ENCODE measurements around the gene EMC9. TPM values are rescaled to one million over a fixed set of nuclear protein-coding genes. Genes with fewer than 3 reads are reported as not detected.

The EMC9 gene
- polyA plus RNA-seq, 3 donors from 2014 or later, result 14.2 to 19.0 (median 17.6) TPM

DNA sequence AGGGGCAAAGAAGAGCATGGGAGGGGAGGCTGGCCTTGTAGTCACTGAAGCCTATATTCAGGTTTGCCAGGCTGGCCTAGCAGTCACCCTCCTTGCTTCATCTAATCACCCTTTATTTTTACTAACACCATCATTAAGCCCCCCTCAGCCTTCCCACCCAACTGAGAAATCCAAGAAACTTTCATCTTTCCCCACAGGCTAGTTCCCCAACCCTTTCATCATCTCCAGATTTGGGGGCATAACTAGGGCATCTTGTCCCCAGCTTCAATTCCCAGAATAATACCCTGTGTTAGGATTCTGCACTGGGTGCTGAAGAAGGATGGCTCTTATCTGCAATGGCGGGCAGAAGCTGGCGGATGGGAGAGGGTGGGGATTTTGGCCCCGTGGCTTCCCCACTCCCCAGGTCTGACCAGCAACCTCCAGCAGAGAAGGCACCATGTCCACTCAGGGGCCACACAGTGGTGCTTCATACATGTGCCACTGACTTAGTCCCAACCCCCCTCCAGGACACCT lies 40.4 kb downstream of the EMC9 start:
- H3K4me3 Mint-ChIP-seq, result no peak overlapping the region
- H3K9me3 Mint-ChIP-seq, result no peaks in the 10 kb centered on the region
- peaks cover 0 to 3% of the 10 kb centered on the region in 2 donors for H3K4me1 Mint-ChIP-seq
- peaks cover 7 to 35% (median 19%) of the 10 kb centered on the region in 3 donors for H3K36me3 Mint-ChIP-seq
- peaks cover 0 to 2% (median 0%) of the 10 kb centered on the region in 3 donors for H3K27me3 Mint-ChIP-seq (ENCODE audit: low read depth in 3 of 3)
- no peak for DNase-seq
- no peak overlapping the region for H3K27ac Mint-ChIP-seq

DNA sequence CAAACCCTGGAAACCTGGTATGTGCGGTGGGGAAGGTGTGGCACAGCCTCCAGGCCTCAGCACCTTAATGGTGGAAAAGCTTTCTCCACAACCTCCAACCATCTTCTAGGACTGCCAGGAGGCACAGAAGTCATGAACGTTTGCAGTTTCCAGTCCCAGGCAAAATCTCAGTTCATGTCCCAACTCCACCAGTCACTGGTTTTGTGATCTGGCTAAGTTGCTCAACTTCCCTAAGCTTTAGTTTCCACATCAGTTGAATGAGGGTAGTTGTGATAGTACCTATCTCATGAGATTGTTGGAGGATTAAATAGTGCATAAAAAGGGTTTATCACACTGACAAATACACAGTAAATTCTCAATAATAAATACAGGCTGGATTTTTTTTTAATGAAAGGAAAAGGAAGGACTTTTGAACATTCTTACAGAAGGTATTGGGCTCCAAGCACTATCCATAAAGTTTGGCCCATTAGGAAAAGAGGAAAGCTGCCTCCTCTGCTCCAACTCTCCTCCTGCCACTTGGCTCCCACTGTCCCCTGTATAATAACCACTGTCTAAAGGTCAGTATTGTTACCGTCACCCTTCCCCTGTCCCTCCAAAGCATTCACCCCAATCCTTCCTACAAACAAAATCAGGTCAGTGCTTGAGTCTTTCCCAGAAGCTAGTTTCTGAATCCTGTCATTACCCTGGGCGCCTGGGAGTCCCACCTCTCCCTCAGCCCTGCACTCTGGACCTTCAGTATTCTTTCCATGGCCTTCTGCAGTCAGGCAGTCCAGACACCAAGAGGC lies 41.0 kb downstream of the EMC9 start:
- H3K4me1 Mint-ChIP-seq, result peaks cover 6 to 8% of the 10 kb centered on the region in 2 donors
- H3K36me3 Mint-ChIP-seq, result peaks cover 7 to 35% (median 19%) of the 10 kb centered on the region in 3 donors
- no peak overlapping the region for H3K4me3 Mint-ChIP-seq
- no peaks in the 10 kb centered on the region for H3K9me3 Mint-ChIP-seq
- DNase-seq, result no peak
- peaks cover 0 to 2% (median 0%) of the 10 kb centered on the region in 3 donors for H3K27me3 Mint-ChIP-seq (ENCODE audit: low read depth in 3 of 3)
- H3K27ac Mint-ChIP-seq, result no peak overlapping the region

DNA sequence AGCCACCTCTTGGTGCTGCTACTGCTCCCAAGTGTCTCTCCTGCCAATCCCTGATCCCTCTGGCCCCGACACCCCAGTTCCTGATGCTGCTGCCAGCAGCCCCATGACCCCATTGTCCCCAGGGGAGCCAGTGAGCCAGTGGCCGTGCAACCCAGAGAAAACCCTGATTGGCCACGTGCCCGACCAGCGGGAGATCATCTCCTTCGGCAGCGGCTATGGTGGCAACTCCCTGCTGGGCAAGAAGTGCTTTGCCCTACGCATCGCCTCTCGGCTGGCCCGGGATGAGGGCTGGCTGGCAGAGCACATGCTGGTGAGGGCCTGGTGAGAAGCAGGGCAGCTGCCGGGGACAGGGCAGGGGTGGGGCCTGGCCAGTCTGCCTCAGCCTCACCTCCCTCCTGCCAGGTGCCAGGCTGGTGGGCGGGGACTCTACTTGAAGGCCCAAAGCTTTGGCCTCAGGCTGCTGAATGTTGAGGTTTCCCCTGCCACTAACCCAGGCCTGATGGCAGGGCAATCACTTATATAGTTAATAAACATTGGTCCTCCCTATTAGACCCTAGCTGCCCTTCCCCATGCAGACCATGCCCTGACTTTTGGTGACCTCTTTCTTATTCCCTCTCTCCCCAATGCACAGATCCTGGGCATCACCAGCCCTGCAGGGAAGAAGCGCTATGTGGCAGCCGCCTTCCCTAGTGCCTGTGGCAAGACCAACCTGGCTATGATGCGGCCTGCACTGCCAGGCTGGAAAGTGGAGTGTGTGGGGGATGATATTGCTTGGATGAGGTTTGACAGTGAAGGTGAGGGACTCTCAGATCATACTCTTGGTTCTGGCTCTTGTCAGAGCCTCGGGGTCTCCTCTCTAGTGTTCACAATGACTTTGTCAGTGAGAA lies 42.2 kb downstream of the EMC9 start:
- H3K27me3 Mint-ChIP-seq (ENCODE audit: low read depth in 3 of 3), result peaks cover 0 to 9% (median 1%) of the 10 kb centered on the region in 3 donors
- peaks cover 14 to 15% of the 10 kb centered on the region in 2 donors for H3K4me1 Mint-ChIP-seq
- H3K27ac Mint-ChIP-seq, result no peak overlapping the region
- peaks cover 3 to 26% (median 12%) of the 10 kb centered on the region in 3 donors for H3K36me3 Mint-ChIP-seq
- no peak for DNase-seq
- no peaks in the 10 kb centered on the region for H3K9me3 Mint-ChIP-seq
- no peak overlapping the region for H3K4me3 Mint-ChIP-seq

GRCh38 chr14:24098229-24098926 lies 43.0 kb downstream of the EMC9 start:
- Mint-ChIP-seq H3K4me3 (no peak overlapping the region), H3K27me3 (ENCODE audit: low read depth in 3 of 3) (peaks cover 0 to 9% (median 1%) of the 10 kb centered on the region in 3 donors), H3K36me3 (peaks cover 0 to 26% (median 8%) of the 10 kb centered on the region in 3 donors), H3K9me3 (no peaks in the 10 kb centered on the region), H3K4me1 (peaks cover 15 to 17% of the 10 kb centered on the region in 2 donors), H3K27ac (no peak overlapping the region)
- DNase-seq, result no peak

DNA sequence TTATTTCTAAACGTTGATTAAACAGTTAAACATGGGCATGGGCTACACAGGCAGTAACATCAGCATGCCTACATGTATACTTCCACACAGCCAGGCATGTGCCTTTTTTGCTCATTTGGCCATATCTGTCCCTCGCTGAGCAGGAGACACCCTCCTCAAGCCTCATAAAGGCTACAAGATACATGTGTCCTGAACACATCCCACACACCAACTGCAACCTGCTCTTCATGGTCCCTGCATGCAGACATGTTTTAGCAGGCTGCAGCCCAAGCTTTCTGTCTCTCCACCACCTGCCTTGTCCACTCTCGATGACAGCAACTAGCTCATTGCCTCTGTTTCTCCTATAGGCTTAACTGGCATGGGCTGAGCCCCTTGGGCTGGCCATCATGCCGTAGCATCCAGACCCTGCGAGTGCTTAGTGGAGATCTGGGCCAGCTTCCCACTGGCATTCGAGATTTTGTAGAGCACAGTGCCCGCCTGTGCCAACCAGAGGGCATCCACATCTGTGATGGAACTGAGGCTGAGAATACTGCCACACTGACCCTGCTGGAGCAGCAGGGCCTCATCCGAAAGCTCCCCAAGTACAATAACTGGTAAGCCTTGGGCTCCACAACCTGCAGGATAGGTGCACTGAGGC lies 44.7 kb downstream of the EMC9 start:
- H3K27ac Mint-ChIP-seq, result peak overlapping the region; percentile 17 to 70 (median 55)
- peaks cover 15 to 22% of the 10 kb centered on the region in 2 donors for H3K4me1 Mint-ChIP-seq
- H3K9me3 Mint-ChIP-seq, result no peaks in the 10 kb centered on the region
- no peak for DNase-seq
- H3K36me3 Mint-ChIP-seq, result peaks cover 0 to 15% (median 8%) of the 10 kb centered on the region in 3 donors
- H3K4me3 Mint-ChIP-seq, result peak overlapping the region; percentile 30 to 63 (median 48)
- peaks cover 1 to 9% (median 2%) of the 10 kb centered on the region in 3 donors for H3K27me3 Mint-ChIP-seq (ENCODE audit: low read depth in 3 of 3)

- H3K4me3 Mint-ChIP-seq, result peak overlapping the region; percentile 95 to 98 (median 97)
- H3K9me3 Mint-ChIP-seq, result no peaks in the 10 kb centered on the region
- H3K4me1 Mint-ChIP-seq, result peaks cover 15 to 24% of the 10 kb centered on the region in 2 donors
- H3K36me3 Mint-ChIP-seq, result peaks cover 0 to 9% (median 4%) of the 10 kb centered on the region in 3 donors
- H3K27ac Mint-ChIP-seq, result peak overlapping the region; percentile 85 to 98 (median 94)
- peaks cover 1 to 8% (median 2%) of the 10 kb centered on the region in 3 donors for H3K27me3 Mint-ChIP-seq (ENCODE audit: low read depth in 3 of 3)
- DNase-seq, result peak; percentile 16 to 23 (median 16)
These were observed 45.9 kb downstream of the EMC9 start for GRCh38 chr14:24095271-24096068.

DNA sequence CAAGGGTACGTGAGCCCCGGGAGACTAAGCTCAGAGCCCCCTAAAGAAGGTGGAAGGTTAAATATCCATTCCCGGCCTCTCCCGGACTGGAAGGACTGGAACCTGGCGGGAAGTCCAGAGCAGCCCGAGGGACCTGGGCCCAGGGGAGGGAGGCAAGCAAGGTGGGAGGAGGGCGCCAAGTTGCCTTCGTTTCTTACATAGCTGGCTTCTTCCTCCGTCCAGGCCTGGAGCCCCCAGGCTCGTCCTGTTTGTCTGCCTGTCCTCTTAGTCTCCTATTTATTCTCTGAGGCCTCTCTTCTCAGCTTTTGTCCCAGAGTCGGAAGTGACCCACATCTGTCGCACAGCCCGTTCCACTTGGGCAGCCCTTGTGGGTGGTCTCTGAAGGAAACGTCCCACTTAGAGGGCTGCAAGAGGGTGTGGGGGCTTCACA lies 46.5 kb downstream of the EMC9 start:
- peak overlapping the region; percentile 95 to 98 (median 97) for H3K4me3 Mint-ChIP-seq
- DNase-seq, result no peak
- peaks cover 1 to 7% (median 2%) of the 10 kb centered on the region in 3 donors for H3K27me3 Mint-ChIP-seq (ENCODE audit: low read depth in 3 of 3)
- peaks cover 0 to 6% (median 0%) of the 10 kb centered on the region in 3 donors for H3K36me3 Mint-ChIP-seq
- H3K9me3 Mint-ChIP-seq, result no peaks in the 10 kb centered on the region
- peaks cover 15 to 24% of the 10 kb centered on the region in 2 donors for H3K4me1 Mint-ChIP-seq
- peak overlapping the region; percentile 85 to 98 (median 94) for H3K27ac Mint-ChIP-seq

GRCh38 chr14:24093901-24094840 lies 47.2 kb downstream of the EMC9 start, which contains the start of gene PCK2:
PCK2 (plus strand) TSS chr14:24094311; CDS start chr14:24094406, 95 bp downstream.
- peaks cover 15 to 24% of the 10 kb centered on the region in 2 donors for H3K4me1 Mint-ChIP-seq

GRCh38 chr14:24093207-24093900 lies 48.0 kb downstream of the EMC9 start:
- H3K27me3 Mint-ChIP-seq (ENCODE audit: low read depth in 3 of 3), result peaks cover 2 to 7% (median 3%) of the 10 kb centered on the region in 3 donors

More at GRCh38 chr14:24093901-24094840, 47.2 kb downstream of the EMC9 start, which contains the start of gene PCK2:
- Mint-ChIP-seq H3K9me3 (no peaks in the 10 kb centered on the region), H3K4me3 (peak within 1 kb of the TSS; percentile 95 to 98 (median 97)), H3K27ac (peak within 1 kb of the TSS; percentile 85 to 98 (median 94)), H3K36me3 (no peaks in the 10 kb centered on the region), H3K27me3 (ENCODE audit: low read depth in 3 of 3) (peaks cover 2 to 7% (median 3%) of the 10 kb centered on the region in 3 donors)
- peak; percentile 61 to 67 (median 67) for DNase-seq

DNA sequence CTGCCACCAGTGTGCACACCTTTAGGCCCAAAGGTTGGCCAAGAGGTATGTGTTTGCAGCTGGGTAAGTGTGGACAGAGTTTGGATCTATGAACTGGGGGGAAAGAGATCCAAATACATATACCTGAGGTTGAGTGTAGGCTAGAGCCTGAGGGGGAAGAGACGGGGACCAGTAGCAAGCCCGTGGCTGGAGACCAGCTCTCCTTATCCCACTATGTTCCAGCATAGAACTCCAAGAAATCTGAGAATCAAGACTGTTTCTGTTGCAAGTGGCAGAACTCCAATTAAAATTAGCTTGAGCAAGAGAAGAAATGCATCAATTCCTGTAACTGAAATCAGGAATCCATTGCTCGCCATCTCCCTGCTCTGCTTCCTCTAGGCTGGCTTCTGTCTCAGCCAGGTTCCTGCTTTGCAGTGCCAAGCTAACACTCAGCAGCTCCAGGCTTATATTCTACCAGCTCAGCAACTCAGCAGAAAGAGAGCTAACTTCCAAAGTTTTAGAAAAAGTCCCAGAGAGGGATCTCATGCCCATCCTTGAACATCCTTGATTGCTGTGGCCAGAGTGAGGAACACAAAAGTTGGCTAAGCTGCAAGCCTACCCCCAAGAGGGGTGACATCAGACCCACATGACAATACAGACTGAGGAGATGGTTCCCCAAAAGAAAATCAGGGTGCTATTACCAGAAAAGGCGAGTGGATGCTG lies 48.7 kb downstream of the EMC9 start:
- peak overlapping the region; percentile 62 to 89 (median 87) for H3K27ac Mint-ChIP-seq
- DNase-seq, result no peak
- H3K4me1 Mint-ChIP-seq, result peaks cover 15 to 24% of the 10 kb centered on the region in 2 donors
- H3K36me3 Mint-ChIP-seq, result no peaks in the 10 kb centered on the region
- H3K27me3 Mint-ChIP-seq (ENCODE audit: low read depth in 3 of 3), result peaks cover 2 to 7% (median 3%) of the 10 kb centered on the region in 3 donors
- H3K9me3 Mint-ChIP-seq, result no peaks in the 10 kb centered on the region
- H3K4me3 Mint-ChIP-seq, result peak overlapping the region; percentile 95 to 98 (median 97)

More at GRCh38 chr14:24093207-24093900, 48.0 kb downstream of the EMC9 start:
- peak overlapping the region; percentile 95 to 98 (median 97) for H3K4me3 Mint-ChIP-seq
- peak overlapping the region; percentile 62 to 95 (median 87) for H3K27ac Mint-ChIP-seq
- DNase-seq, result no peak
- H3K4me1 Mint-ChIP-seq, result peaks cover 15 to 24% of the 10 kb centered on the region in 2 donors
- H3K9me3 Mint-ChIP-seq, result no peaks in the 10 kb centered on the region
- H3K36me3 Mint-ChIP-seq, result no peaks in the 10 kb centered on the region

Data from immature natural killer cell (primary cell).